IMR-90 (cell line): ENCODE measurements around the gene CTSF. TPM values are rescaled to one million over a fixed set of nuclear protein-coding genes. Genes with fewer than 3 reads are reported as not detected.

Source experiments
- ATAC-seq: fragments of 200-7000 bp; cut with Tn5 transposase; 2 replicates; pipeline ENCODE4 v1.9.1; 2020; ENCODE audit warnings: low read depth, mild to moderate bottlenecking, moderate library complexity
- BruUV-seq: library from RNA; stranded (reverse); fragments of 400-500 nt; replicated peaks from 2 replicates; lab custom pipeline; 2021; lab: Mats Ljungman, UMichigan
- CTCF ChIA-PET: fragments of 300-600 bp; formaldehyde crosslinking; extraction: SDS; loops from one replicate; lab custom pipeline; 2021; ENCODE audit warnings: antibody characterized with exemption; lab: Yijun Ruan, JAX
- POLR2A ChIA-PET: fragments of 300-600 bp; sonication (Branson Sonifier 250); formaldehyde crosslinking; loops from one replicate; lab custom pipeline; 2022; ENCODE audit warnings: antibody characterized with exemption; ENCODE audit not compliant: unreplicated experiment; lab: Charles Lee
- DNase-seq: peaks from one replicate; pipeline ENCODE4 v3.0.0; 2013
- H2AFZ ChIP-seq: replicated peaks from 2 replicates; pipeline ENCODE3; 2013; ENCODE audit warnings: low read length, mild to moderate bottlenecking; ENCODE audit not compliant: poor library complexity
- H2AK5ac ChIP-seq: 2 replicates; pipeline ENCODE4 v1.6.1; 2013; ENCODE audit warnings: low read depth, low read length, inconsistent platforms
- H2AK9ac ChIP-seq: replicated peaks from 2 replicates; pipeline ENCODE3; 2013; ENCODE audit warnings: mild to moderate bottlenecking, low read depth, low read length, moderate library complexity; ENCODE audit not compliant: poor library complexity
- H2BK120ac ChIP-seq: 2 replicates; pipeline ENCODE4 v1.6.1; 2013; ENCODE audit warnings: low read depth, low read length, inconsistent platforms
- H2BK15ac ChIP-seq: 3 replicates; pipeline ENCODE4 v1.6.1; 2013; ENCODE audit warnings: low read depth, low read length, inconsistent platforms
- H2BK20ac ChIP-seq: 2 replicates; pipeline ENCODE4 v1.6.1; 2013; ENCODE audit warnings: low read depth, mild to moderate bottlenecking, inconsistent platforms, low read length, moderate library complexity
- H2BK5ac ChIP-seq: 2 replicates; pipeline ENCODE4 v1.6.1; 2013; ENCODE audit warnings: mild to moderate bottlenecking, low read depth, low read length, inconsistent platforms; ENCODE audit not compliant: poor library complexity, severe bottlenecking
- H3K14ac ChIP-seq: replicated peaks from 2 replicates; pipeline ENCODE4 v1.6.1; 2013; ENCODE audit warnings: low read depth, low read length, inconsistent platforms
- H3K18ac ChIP-seq: 2 replicates; pipeline ENCODE4 v1.6.1; 2013; ENCODE audit warnings: low read depth, low read length, control low read depth
- H3K23ac ChIP-seq: 2 replicates; pipeline ENCODE4 v1.6.1; 2013; ENCODE audit warnings: low read depth, low read length, inconsistent platforms
- H3K27ac ChIP-seq: 2 replicates; pipeline ENCODE4 v1.5.1; 2013; ENCODE audit warnings: mild to moderate bottlenecking, control low read depth, low read length; ENCODE audit not compliant: insufficient read depth
- H3K27me3 ChIP-seq: 2 replicates; pipeline ENCODE4 v1.6.1; 2013; ENCODE audit warnings: low read length; ENCODE audit not compliant: control insufficient read depth, insufficient read depth
- H3K36me3 ChIP-seq: 2 replicates; pipeline ENCODE4 v1.6.1; 2013; ENCODE audit warnings: low read length, mixed read lengths; ENCODE audit not compliant: control insufficient read depth, insufficient read depth
- H3K4ac ChIP-seq: 2 replicates; pipeline ENCODE4 v1.6.1; 2013; ENCODE audit warnings: low read depth, low read length, inconsistent platforms
- H3K4me1 ChIP-seq: 2 replicates; pipeline ENCODE4 v1.6.1; 2013; ENCODE audit warnings: low read length, mixed read lengths; ENCODE audit not compliant: control insufficient read depth, insufficient read depth
- H3K4me2 ChIP-seq: 2 replicates; pipeline ENCODE4 v1.6.1; 2013; ENCODE audit warnings: low read depth, mild to moderate bottlenecking, control low read depth, low read length, moderate library complexity
- H3K4me3 ChIP-seq: 2 replicates; pipeline ENCODE4 v1.5.1; 2013; ENCODE audit warnings: low read depth, mild to moderate bottlenecking, control low read depth, low read length, moderate library complexity; ENCODE audit not compliant: insufficient read depth
- H3K56ac ChIP-seq: 2 replicates; pipeline ENCODE4 v1.6.1; 2013; ENCODE audit warnings: low read length, inconsistent platforms; ENCODE audit not compliant: insufficient read depth; ENCODE audit errors: extremely low read depth
- H3K79me1 ChIP-seq, 2 experiments: 2 replicates each; pipeline ENCODE4 v1.6.1; 2013; ENCODE audit warnings: low read length in 2 of 2, inconsistent platforms in 1 of 2, low read depth in 1 of 2
- H3K9ac ChIP-seq: 2 replicates; pipeline ENCODE4 v1.6.1; 2013; ENCODE audit warnings: low read depth, low read length, control low read depth
- H3K9me1 ChIP-seq: 2 replicates; pipeline ENCODE4 v1.6.1; 2013; ENCODE audit warnings: low read length, inconsistent platforms; ENCODE audit not compliant: insufficient read depth
- H3K9me3 ChIP-seq: 2 replicates; pipeline ENCODE4 v1.6.1; 2013; ENCODE audit warnings: low read length; ENCODE audit not compliant: control insufficient read depth, insufficient read depth
- H4K20me1 ChIP-seq: 2 replicates; pipeline ENCODE4 v1.6.1; 2013; ENCODE audit warnings: low read length, inconsistent platforms; ENCODE audit not compliant: insufficient read depth
- H4K5ac ChIP-seq: 2 replicates; pipeline ENCODE4 v1.6.1; 2013; ENCODE audit warnings: mild to moderate bottlenecking, low read depth, low read length, control low read depth
- H4K8ac ChIP-seq, 2 experiments: 2 replicates each; pipeline ENCODE4 v1.6.1; 2013; ENCODE audit warnings: low read depth in 2 of 2, low read length in 2 of 2, control low read depth in 1 of 2, inconsistent platforms in 1 of 2
- H4K91ac ChIP-seq: 2 replicates; pipeline ENCODE4 v1.6.1; 2013; ENCODE audit warnings: low read depth, low read length, inconsistent platforms; ENCODE audit not compliant: insufficient read depth
- MAFK ChIP-seq: IDR thresholded peaks from 2 replicates; pipeline ENCODE4 v1.6.1; 2012; ENCODE audit warnings: low read depth, low read length, improper control_type of control experiment
- MAZ ChIP-seq: IDR thresholded peaks from 2 replicates; pipeline ENCODE4 v1.6.1; 2012; ENCODE audit warnings: low read depth, mild to moderate bottlenecking, low read length, improper control_type of control experiment, moderate library complexity, borderline replicate concordance
- MXI1 ChIP-seq: IDR thresholded peaks from 2 replicates; pipeline ENCODE4 v1.6.1; 2012; ENCODE audit warnings: low read depth, mild to moderate bottlenecking, low read length, moderate library complexity, borderline replicate concordance
- NFE2L2 ChIP-seq: fragments of 150-350 bp; IDR thresholded peaks from 2 replicates; pipeline ENCODE4 v1.6.1; 2016; ENCODE audit warnings: low read depth, mild to moderate bottlenecking, low read length
- POLR2A ChIP-seq: IDR thresholded peaks from 2 replicates; pipeline ENCODE4 v1.6.1; 2012; ENCODE audit warnings: mild to moderate bottlenecking, low read depth, low read length
- RAD21 ChIP-seq: IDR thresholded peaks from 2 replicates; pipeline ENCODE4 v1.6.1; 2012; ENCODE audit warnings: low read length, improper control_type of control experiment
- SMC3 ChIP-seq: fragments of 150-350 bp; IDR thresholded peaks from 2 replicates; pipeline ENCODE4 v1.6.1; 2016; ENCODE audit warnings: low read depth, mild to moderate bottlenecking, antibody characterized with exemption, low read length, moderate library complexity
- WGBS, 2 experiments: methylation state at CpG; one replicate each; pipeline versions ENCODE4 v1.1.5 to v1.1.7; 2013; ENCODE audit warnings: missing lambda C conversion rate in 2 of 2; ENCODE audit not compliant: insufficient read length in 1 of 2; ENCODE audit errors: extremely low coverage in 2 of 2; 5-methylcytosine and 5-hydroxymethylcytosine counted together
- dilution Hi-C: fragments of 300-500 bp; cut with HindIII; formaldehyde crosslinking; loops from one replicate; pipeline ENCODE4 v1.14.3; 2018; ENCODE audit warnings: low sequenced_read_pairs; ENCODE audit not compliant: unreplicated experiment
- in situ Hi-C: fragments of 300-500 bp; cut with MboI; formaldehyde crosslinking; loops from 3 replicates; pipeline ENCODE4 v1.14.3; 2019; ENCODE audit warnings: low sequenced_read_pairs, inconsistent platforms, mixed read lengths
- intact Hi-C: fragments of 100-400 bp; cut with micrococcal nuclease; formaldehyde crosslinking; loops from 2 replicates; pipeline ENCODE4 v1.10.0; 2022
- polyA plus RNA-seq, 3 experiments: library from polyadenylated mRNA; depleted of rRNA; stranded (reverse); fragments of >200 nt; gene quantifications; 2 replicates each; pipeline ENCODE4 v1.2.3, GENCODE V29; 2012; ENCODE audit warnings: low replicate concordance in 1 of 3
- total RNA-seq: library from RNA; depleted of rRNA; stranded (reverse); fragments of >200 nt; gene quantifications from 2 replicates; pipeline ENCODE4 v1.2.3, GENCODE V29; 2012
- TF ChIP-seq, protein P1 (sequence below): conservative IDR thresholded peaks from 2 replicates; pipeline ENCODE4 v1.5.1; 2012; ENCODE audit warnings: mild to moderate bottlenecking, low read depth, low read length, improper control_type of control experiment
- TF ChIP-seq, protein P2 (sequence below): fragments of 150-350 bp; IDR thresholded peaks from 2 replicates; pipeline ENCODE4 v1.6.1; 2016; ENCODE audit warnings: low read depth, mild to moderate bottlenecking, low read length, moderate library complexity, borderline replicate concordance

Gene CTSF
- total and polyA plus RNA-seq, 2 of the 4 experiments (the other 2 are of a cell fraction) = 4.1 to 16.0 TPM

DNA sequence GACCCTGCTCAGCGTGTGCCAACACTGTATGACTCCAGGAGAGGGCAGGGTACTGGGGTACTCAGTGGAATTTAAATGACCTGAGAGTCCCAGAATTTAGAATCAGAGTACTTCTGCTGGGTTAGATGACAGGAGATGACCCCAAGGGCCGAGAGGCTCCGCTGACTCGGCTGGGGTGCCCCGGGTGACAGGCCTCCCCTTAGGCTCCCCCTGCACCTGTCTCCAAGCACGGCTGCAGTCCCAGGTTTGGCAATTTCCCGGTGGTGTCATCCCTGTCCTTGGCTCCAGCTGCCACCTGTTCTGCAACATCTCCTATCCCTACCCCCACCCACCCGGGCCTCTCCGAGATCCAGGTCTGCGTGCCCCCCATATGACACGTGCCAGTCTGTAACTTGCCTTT lies 20.4 kb downstream of the CTSF start:
- H2AFZ ChIP-seq = no peak overlapping the region
- no peak overlapping the region for H3K27ac ChIP-seq
- H3K4me1 ChIP-seq = peaks cover 6% of the 10 kb centered on the region
- no peaks in the 10 kb centered on the region; the same call in 1 of the 2 replicates for H3K36me3 ChIP-seq
- H4K8ac ChIP-seq = no peak overlapping the region
- H2BK20ac ChIP-seq = no peak overlapping the region
- DNase-seq (no peak), ATAC-seq (no peak)
- no peak overlapping the region for H2BK120ac ChIP-seq
- H2AK5ac ChIP-seq = no peak overlapping the region
- ChIA-PET CTCF (no interaction called here), POLR2A (no interaction called here)
- no peaks in the 10 kb centered on the region for H3K9me1 ChIP-seq
- H4K91ac ChIP-seq = no peak overlapping the region
- peaks cover 3 to 19% of the 10 kb centered on the region in 2 experiments; a peak in 2 of 4 replicates for H3K79me1 ChIP-seq
- no peak overlapping the region for H4K5ac ChIP-seq
- no peak overlapping the region for H3K23ac ChIP-seq
- in situ Hi-C loops = no loop called here
- H2AK9ac ChIP-seq = no peak overlapping the region
- no peak overlapping the region for H2BK5ac ChIP-seq
- no peak overlapping the region for H3K4ac ChIP-seq
- no peak overlapping the region for H3K56ac ChIP-seq
- no peak for TF ChIP-seq NFE2L2
- no peak for TF ChIP-seq MAFK
- no peak for TF ChIP-seq RAD21
- TF ChIP-seq, protein P1, sequence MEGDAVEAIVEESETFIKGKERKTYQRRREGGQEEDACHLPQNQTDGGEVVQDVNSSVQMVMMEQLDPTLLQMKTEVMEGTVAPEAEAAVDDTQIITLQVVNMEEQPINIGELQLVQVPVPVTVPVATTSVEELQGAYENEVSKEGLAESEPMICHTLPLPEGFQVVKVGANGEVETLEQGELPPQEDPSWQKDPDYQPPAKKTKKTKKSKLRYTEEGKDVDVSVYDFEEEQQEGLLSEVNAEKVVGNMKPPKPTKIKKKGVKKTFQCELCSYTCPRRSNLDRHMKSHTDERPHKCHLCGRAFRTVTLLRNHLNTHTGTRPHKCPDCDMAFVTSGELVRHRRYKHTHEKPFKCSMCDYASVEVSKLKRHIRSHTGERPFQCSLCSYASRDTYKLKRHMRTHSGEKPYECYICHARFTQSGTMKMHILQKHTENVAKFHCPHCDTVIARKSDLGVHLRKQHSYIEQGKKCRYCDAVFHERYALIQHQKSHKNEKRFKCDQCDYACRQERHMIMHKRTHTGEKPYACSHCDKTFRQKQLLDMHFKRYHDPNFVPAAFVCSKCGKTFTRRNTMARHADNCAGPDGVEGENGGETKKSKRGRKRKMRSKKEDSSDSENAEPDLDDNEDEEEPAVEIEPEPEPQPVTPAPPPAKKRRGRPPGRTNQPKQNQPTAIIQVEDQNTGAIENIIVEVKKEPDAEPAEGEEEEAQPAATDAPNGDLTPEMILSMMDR = no peak
- no peak for TF ChIP-seq MAZ
- TF ChIP-seq SMC3 = no peak
- TF ChIP-seq, protein P2, sequence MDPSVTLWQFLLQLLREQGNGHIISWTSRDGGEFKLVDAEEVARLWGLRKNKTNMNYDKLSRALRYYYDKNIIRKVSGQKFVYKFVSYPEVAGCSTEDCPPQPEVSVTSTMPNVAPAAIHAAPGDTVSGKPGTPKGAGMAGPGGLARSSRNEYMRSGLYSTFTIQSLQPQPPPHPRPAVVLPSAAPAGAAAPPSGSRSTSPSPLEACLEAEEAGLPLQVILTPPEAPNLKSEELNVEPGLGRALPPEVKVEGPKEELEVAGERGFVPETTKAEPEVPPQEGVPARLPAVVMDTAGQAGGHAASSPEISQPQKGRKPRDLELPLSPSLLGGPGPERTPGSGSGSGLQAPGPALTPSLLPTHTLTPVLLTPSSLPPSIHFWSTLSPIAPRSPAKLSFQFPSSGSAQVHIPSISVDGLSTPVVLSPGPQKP = no peak
- TF ChIP-seq POLR2A = no peak
- TF ChIP-seq MXI1 = no peak
- H3K9me3 ChIP-seq = no peaks in the 10 kb centered on the region
- BruUV-seq = no TSS peak
- H3K14ac ChIP-seq = no peak overlapping the region
- intact Hi-C loops = no loop called here
- H3K27me3 ChIP-seq = peaks cover 28% of the 10 kb centered on the region
- no peak overlapping the region for H2BK15ac ChIP-seq
- dilution Hi-C loops = no loop called here
- H3K4me3 ChIP-seq = no peak overlapping the region
- H3K18ac ChIP-seq = no peak overlapping the region
- H4K20me1 ChIP-seq = no peaks in the 10 kb centered on the region
- H3K9ac ChIP-seq = no peak overlapping the region
- WGBS, 2 experiments = 36% methylated on average over 7 of the region's 11 CpGs; no CpG with 5 or more reads in 1 of the 2 experiments
- no peak overlapping the region for H3K4me2 ChIP-seq
